DMS153 (cell line): ENCODE results near the gene SLC35B2.
A peak's percentile ranks its signal among the peaks of the same experiment; 100 is the strongest.

Experiments used
- DNase-seq: peaks from one replicate; lab custom pipeline; 2025; lab: John Stamatoyannopoulos, UW

Gene SLC35B2, protein sequence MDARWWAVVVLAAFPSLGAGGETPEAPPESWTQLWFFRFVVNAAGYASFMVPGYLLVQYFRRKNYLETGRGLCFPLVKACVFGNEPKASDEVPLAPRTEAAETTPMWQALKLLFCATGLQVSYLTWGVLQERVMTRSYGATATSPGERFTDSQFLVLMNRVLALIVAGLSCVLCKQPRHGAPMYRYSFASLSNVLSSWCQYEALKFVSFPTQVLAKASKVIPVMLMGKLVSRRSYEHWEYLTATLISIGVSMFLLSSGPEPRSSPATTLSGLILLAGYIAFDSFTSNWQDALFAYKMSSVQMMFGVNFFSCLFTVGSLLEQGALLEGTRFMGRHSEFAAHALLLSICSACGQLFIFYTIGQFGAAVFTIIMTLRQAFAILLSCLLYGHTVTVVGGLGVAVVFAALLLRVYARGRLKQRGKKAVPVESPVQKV

GRCh38 chr6:44257025-44257752, at the start of gene SLC35B2:
SLC35B2 (minus strand) TSS chr6:44257528; CDS start chr6:44257410, 118 bp downstream.
- DNase-seq: no peak

DNA sequence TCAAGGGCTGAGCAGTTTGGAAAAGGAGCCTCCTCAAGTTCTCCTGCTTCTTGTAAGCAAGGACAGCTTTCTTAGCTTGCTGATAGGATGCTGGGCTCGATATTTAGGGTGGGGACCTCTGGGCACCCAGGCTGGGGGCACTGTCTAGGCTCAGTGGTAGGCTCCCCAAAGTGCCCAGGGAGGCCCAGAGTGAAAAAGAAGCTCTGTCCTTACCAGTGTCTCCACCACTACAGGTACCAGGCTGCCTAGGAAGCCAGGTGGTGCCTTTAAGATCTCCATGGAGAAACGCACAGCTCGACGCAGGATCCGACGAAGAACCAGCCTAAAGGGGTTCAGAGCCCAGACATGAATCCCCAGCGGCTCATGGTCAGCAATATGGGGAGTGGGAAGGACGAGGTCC, 49.4 kb upstream of the SLC35B2 start:
- no peak for DNase-seq

DNA sequence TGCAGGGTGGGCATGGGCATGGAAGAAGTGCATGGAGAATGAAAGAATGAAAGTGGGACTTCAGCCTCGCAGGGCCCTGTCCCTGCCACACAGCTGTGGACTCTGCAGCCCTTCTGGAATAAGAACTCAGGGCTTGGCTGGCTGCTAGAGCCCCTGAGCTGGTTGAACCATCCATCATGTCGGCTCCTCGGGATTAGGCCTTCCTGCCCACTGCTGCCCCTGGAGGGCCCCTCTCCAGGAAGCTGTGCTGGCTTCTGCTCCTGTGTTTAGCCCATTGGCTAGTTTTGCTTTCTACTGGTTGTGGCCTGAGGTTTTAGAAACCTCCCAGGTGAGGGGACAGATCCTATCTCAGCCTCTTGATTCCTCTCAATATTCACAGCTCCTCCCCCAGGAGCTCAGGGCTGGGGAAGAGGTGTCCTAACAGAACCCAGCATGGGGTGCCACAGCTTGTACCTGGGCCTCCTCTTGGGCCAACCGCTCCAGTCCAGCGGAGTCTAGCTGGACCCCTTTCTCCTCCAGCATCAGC, 47.9 kb upstream of the SLC35B2 start:
- DNase-seq: no peak

DNA sequence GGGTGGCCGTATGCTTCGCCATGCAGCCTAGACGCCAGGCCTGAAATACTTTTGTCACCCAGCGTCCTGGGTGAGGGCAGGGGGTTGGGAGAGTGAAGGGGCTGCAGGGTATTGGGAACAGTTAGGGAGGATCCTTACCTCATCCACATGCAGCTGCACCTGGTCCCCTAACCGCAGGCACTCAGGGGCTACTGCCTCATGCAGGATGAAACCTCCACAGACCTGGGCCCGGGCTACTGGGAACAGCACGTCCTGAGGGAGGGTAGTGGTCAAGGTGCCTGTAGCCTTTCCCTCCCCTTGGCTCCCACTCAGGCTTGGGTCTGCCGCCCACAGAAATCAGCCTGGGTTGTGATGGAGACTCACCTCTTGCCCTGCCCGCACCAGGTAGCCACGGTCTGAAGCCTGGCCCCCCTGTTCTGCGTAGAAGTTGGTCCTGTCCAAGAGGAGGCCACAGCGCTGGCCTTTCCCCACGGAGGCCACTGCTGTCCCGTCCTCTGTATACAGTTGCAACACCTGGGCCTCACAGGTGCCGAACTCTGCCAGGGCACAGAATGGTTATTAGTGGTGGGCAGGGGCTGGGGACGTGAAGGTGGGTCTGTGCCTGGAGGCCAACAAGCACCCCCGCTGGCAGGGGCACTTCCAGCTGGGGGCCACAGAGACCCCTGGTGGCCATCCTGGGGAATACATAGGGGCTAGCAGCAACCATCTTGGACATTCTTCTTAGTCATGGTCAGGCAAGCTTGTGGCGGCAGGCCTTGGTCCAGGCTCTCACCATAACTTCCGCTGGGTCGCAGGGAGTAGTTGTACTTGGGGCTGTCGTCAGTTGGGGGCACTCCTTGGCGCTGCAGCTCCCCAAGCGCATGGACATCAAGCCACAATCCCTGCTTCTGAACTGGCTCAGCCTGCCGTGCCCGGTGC, 47.2 kb upstream of the SLC35B2 start:
- DNase-seq: no peak

GRCh38 chr6:44303842-44304241, 46.5 kb upstream of the SLC35B2 start:
- DNase-seq: no peak

- no peak for DNase-seq
Observed at GRCh38 chr6:44302856-44303255, 45.5 kb upstream of the SLC35B2 start.

DNA sequence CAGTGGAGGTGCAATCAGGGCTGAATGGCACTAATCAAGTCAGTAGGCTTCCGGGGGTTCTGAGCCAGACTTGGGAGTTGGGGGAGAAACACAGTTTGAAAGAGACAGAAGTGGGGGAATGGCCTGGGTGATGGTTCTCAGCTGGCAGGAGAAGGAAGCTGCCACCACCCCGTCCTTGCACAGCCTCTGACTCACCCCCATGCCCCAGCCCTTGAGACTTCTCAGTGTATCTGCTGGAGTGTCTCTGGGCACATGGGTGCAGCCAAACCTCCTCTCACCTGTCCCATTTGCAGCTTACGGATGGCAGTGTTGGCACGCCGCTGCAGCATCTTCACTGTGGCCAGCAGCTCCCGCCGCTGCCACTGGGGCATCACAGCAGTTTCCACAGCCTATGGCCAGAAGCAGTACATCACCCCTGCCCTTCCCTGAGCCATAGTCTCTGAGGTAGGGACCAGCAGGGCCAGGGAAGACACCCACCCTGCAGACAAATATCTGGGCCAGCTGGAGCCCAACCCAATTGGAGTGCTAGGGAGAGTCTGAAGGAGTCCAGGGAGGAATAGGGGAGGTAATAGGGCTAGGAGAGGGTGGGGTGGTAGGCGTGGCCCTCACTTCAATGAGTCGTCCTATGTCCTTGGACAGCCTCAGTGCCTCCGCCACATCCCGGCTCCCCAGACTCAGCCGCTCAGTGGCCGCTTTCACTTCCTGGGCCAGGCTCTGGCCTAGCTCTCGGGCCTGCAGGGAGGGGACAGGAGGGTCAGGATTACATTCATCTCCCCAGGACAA, 44.6 kb upstream of the SLC35B2 start:
- DNase-seq: no peak

GRCh38 chr6:44301106-44301505, 43.8 kb upstream of the SLC35B2 start:
- no peak for DNase-seq

GRCh38 chr6:44300292-44300823, 43.0 kb upstream of the SLC35B2 start:
- DNase-seq: no peak

- no peak for DNase-seq
Observed at GRCh38 chr6:44298864-44299263, 41.5 kb upstream of the SLC35B2 start.

DNA sequence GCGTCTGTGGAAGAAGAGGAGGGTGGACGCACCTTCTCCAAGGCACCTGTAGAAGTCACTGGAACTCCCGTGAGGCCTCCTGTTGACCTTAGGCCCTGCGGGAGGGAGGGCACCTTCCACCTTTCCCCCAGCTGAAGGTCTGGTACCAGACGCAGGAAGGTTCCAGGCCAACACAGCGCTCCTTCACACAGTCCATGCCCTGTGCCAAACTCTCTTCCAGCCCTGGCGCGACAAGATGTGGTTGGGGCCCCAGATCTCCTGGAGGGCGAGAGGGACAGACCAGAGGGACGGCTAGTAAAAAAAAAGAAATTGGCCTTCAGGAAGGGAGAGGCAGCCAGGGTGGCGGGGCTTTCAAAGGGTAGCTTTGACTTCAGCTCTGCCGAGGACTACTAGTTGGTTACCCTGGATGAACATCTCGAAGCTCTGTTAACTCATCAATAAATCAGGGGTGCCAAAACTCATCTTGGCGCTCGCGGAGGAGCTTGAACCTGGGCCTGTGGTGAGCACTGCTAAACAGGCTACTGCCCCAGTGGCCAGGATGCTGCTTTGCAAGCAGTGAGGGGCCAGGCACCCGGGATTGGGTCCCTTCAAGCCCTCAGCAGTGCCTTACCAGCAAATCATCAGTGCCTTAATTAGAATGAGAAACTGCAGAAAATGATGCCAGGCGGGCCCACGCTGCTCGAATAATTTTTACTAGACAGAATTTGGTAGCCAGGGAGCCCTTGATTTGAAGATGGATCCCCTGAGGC, 40.9 kb upstream of the SLC35B2 start:
- no peak for DNase-seq

- DNase-seq: peak; percentile 16
Observed at GRCh38 chr6:44297063-44298038, 40.0 kb upstream of the SLC35B2 start.

- no peak for DNase-seq
Observed at GRCh38 chr6:44294832-44295791, 37.8 kb upstream of the SLC35B2 start.

DNA sequence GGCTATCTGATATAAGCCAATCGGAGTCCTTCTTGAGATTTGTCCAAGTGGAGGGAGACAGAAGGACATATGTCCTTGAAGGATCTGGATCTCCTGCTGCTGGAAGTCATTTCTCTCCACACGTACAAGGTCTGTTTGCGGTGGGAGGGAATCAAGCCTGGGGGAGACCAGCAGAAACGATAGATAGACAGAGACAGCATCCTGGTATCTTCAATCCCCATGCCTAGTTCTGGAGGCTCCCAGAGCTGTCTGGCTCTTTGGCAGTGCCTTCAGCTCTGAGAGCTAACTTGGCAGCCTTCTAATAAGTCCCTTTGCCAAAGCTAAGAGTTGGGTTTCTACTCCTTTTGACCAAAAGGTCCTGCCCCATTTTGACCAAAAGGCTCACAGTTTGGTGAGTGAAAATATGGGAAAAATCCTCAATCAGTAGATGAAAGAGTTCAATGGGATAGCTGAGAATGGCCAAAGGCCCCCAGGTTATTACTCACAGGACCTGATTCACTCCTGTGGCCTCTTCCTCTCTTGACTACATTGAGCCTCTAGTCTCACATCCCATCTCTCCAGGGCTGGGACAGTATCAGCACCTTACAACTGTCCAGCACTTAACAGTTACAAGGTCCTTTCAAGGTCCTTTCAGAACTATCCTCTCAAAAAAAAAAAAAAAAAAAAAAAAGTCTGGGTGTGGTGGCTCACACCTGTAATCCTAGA, 35.5 kb upstream of the SLC35B2 start:
- DNase-seq: no peak

- no peak for DNase-seq
Observed at GRCh38 chr6:44291841-44292240, 34.5 kb upstream of the SLC35B2 start.

GRCh38 chr6:44289726-44290260, 32.5 kb upstream of the SLC35B2 start:
- no peak for DNase-seq

DNA sequence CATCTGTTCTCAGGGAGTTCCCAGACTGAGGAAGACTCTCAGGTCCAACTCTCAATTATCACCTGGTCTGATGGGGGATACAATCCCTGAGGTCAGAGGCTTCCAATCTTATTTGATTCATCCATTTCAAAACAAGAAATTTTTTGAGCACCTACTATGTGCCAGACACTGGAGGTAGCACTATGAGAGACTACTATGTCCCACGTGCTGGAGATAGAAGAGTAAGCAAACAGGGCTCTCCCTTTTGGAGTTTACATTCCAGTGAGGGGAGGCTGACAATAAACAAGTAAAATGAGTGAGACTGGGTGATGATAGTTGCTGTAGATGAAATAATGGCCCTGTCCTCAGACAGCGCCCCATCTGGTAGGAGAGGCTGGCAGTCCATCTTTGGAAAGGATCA, 29.4 kb upstream of the SLC35B2 start:
- no peak for DNase-seq
